C4-2B (cell line): Measurements from ENCODE around the gene KRTAP19-4.

ENCODE experiments used
- ZFX ChIP-seq: fragments of 450-650 bp; IDR thresholded peaks from 2 replicates; pipeline ENCODE4 v1.6.1; 2017
- TF ChIP-seq, protein P1 (sequence below): fragments of 450-650 bp; conservative IDR thresholded peaks from 2 replicates; pipeline ENCODE4 v1.5.1; 2017; ENCODE audit warnings: mild to moderate bottlenecking

- TF ChIP-seq, protein P1, sequence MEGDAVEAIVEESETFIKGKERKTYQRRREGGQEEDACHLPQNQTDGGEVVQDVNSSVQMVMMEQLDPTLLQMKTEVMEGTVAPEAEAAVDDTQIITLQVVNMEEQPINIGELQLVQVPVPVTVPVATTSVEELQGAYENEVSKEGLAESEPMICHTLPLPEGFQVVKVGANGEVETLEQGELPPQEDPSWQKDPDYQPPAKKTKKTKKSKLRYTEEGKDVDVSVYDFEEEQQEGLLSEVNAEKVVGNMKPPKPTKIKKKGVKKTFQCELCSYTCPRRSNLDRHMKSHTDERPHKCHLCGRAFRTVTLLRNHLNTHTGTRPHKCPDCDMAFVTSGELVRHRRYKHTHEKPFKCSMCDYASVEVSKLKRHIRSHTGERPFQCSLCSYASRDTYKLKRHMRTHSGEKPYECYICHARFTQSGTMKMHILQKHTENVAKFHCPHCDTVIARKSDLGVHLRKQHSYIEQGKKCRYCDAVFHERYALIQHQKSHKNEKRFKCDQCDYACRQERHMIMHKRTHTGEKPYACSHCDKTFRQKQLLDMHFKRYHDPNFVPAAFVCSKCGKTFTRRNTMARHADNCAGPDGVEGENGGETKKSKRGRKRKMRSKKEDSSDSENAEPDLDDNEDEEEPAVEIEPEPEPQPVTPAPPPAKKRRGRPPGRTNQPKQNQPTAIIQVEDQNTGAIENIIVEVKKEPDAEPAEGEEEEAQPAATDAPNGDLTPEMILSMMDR, result no peak
- TF ChIP-seq ZFX, result no peak
Measured at GRCh38 chr21:30478004-30478403, 19.0 kb downstream of the KRTAP19-4 start.
